GM18519 (cell line): ENCODE results near the gene SEC14L1.
"Not testable (repeated sequence)": the region's sequence is repeated elsewhere in the genome, so short reads cannot be mapped to it uniquely, and the experiment has no call there.

Experiments used
- ATAC-seq: cut with Tn5 transposase; IDR thresholded peaks from one replicate; pipeline ENCODE4 v1.9.1; 2021; ENCODE audit warnings: mild to moderate bottlenecking, moderate library complexity; ENCODE audit not compliant: unreplicated experiment, low FRiP score

Gene SEC14L1

GRCh38 chr17:77115947-77116346 lies 24.8 kb upstream of the SEC14L1 start:
- ATAC-seq: no peak

GRCh38 chr17:77116371-77116860 lies 24.4 kb upstream of the SEC14L1 start:
- ATAC-seq: no peak

GRCh38 chr17:77117415-77117814 lies 23.4 kb upstream of the SEC14L1 start:
- ATAC-seq: no peak

- no peak for ATAC-seq
Observed at GRCh38 chr17:77118251-77118928, 22.4 kb upstream of the SEC14L1 start.

GRCh38 chr17:77119668-77120301 lies 21.0 kb upstream of the SEC14L1 start:
- ATAC-seq: no peak

- ATAC-seq: no peak
Observed at GRCh38 chr17:77120868-77121267, 19.9 kb upstream of the SEC14L1 start.

GRCh38 chr17:77124192-77124889 lies 16.4 kb upstream of the SEC14L1 start:
- ATAC-seq: no peak

- ATAC-seq: no peak
Observed at GRCh38 chr17:77125432-77125901, 15.3 kb upstream of the SEC14L1 start.

- ATAC-seq: no peak
Observed at GRCh38 chr17:77126519-77126918, 14.2 kb upstream of the SEC14L1 start.

- no peak for ATAC-seq
Observed at GRCh38 chr17:77127735-77128361, 12.9 kb upstream of the SEC14L1 start.

- ATAC-seq: no peak
Observed at GRCh38 chr17:77128896-77129567, 11.7 kb upstream of the SEC14L1 start.

- ATAC-seq: no peak
Observed at GRCh38 chr17:77129568-77130301, 11.0 kb upstream of the SEC14L1 start.

- ATAC-seq: no peak
Observed at GRCh38 chr17:77130525-77130924, 10.2 kb upstream of the SEC14L1 start.

GRCh38 chr17:77131904-77132303 lies 8.9 kb upstream of the SEC14L1 start:
- no peak for ATAC-seq

- no peak for ATAC-seq
Observed at GRCh38 chr17:77132411-77133086, 8.2 kb upstream of the SEC14L1 start.

GRCh38 chr17:77133087-77133638 lies 7.6 kb upstream of the SEC14L1 start:
- no peak for ATAC-seq

- ATAC-seq: no peak
Observed at GRCh38 chr17:77136420-77136767, 4.4 kb upstream of the SEC14L1 start.

GRCh38 chr17:77137111-77137510 lies 3.7 kb upstream of the SEC14L1 start:
- ATAC-seq: no peak

GRCh38 chr17:77137886-77138285 lies 2.9 kb upstream of the SEC14L1 start:
- not testable (repeated sequence) for ATAC-seq
